ENCODE measurements around the gene GJA10.

GRCh38 chr6:89873721-89874120, 20.5 kb upstream of the GJA10 start:
- TF ChIP-seq CTCF (conservative IDR thresholded peaks at IDR 0.05), result no peak
- no peak for TF ChIP-seq ZFX (IDR thresholded peaks at IDR 0.05)

Data from C4-2B (cell line).